ENCODE data around the gene SGCG. TPM values are rescaled to one million over a fixed set of nuclear protein-coding genes. Genes with fewer than 3 reads are reported as not detected.

Gene SGCG
- total RNA-seq, 1 donor from 2014 or later = 4.6 TPM

GRCh38 chr13:23183292-23183691 lies 2.5 kb downstream of the SGCG start:
- TF ChIP-seq, protein P1, sequence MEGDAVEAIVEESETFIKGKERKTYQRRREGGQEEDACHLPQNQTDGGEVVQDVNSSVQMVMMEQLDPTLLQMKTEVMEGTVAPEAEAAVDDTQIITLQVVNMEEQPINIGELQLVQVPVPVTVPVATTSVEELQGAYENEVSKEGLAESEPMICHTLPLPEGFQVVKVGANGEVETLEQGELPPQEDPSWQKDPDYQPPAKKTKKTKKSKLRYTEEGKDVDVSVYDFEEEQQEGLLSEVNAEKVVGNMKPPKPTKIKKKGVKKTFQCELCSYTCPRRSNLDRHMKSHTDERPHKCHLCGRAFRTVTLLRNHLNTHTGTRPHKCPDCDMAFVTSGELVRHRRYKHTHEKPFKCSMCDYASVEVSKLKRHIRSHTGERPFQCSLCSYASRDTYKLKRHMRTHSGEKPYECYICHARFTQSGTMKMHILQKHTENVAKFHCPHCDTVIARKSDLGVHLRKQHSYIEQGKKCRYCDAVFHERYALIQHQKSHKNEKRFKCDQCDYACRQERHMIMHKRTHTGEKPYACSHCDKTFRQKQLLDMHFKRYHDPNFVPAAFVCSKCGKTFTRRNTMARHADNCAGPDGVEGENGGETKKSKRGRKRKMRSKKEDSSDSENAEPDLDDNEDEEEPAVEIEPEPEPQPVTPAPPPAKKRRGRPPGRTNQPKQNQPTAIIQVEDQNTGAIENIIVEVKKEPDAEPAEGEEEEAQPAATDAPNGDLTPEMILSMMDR (IDR thresholded peaks at IDR 0.05) = no peak
- H3K4me1 ChIP-seq = no peaks in the 10 kb centered on the region
- no peaks in the 10 kb centered on the region for H3K9me3 ChIP-seq
- H3K36me3 ChIP-seq = no peaks in the 10 kb centered on the region
- intact Hi-C loops (cut with DNase I) = no loop called here
- DNase-seq (no peak), ATAC-seq (no peak)
- no peak overlapping the region for H3K4me3 ChIP-seq
- H3K27ac ChIP-seq = no peak overlapping the region
- H3K27me3 ChIP-seq = no peaks in the 10 kb centered on the region

DNA sequence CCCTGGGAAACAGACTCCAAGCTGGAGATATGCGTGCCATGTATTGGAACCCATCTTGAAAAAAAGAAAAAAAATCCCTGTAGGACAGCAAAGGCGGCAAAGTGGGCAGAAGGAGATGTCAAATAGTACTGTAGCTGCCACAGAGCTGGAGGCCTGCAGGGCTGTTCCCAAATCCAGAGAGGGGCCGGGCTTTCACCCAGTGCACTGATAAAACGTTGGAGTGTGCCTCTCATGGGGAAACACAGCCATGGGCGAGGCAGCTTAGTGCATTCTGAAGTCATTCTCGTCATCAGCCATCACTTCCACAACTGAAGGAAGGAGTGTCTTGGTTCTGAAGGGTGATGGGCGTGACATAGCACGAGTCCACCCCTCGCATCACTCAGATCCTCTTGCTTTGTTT lies 4.8 kb downstream of the SGCG start:
- Histone ChIP-seq H3K4me3 (no peak overlapping the region), H3K27ac (no peak overlapping the region), H3K9me3 (no peaks in the 10 kb centered on the region), H3K4me1 (no peaks in the 10 kb centered on the region), H3K36me3 (no peaks in the 10 kb centered on the region), H3K27me3 (no peaks in the 10 kb centered on the region)
- DNase-seq (no peak), ATAC-seq (no peak)
- intact Hi-C loops (cut with DNase I) = no loop called here
- TF ChIP-seq, protein P1 (IDR thresholded peaks at IDR 0.05) = no peak

DNA sequence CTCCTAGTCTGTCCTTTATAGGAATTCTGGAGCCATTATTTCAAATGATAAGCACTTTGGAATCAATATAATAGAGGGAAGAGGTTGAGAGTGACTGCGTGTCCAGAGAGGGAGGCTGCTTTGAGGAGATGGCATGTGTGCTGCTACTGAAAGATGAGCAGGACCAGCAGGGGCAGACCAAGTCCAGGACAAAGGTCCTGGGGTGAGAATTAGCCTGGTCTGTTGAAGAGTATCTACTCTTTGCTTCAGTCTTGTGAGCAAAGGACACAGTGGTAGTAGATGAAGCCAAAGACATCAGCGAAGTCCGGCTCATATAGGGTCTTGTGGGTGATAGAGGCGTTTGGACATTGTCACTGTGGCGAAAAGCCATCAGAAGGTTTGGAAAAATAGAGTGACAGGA lies 21.1 kb downstream of the SGCG start:
- no peaks in the 10 kb centered on the region for H3K9me3 ChIP-seq
- TF ChIP-seq, protein P1 (IDR thresholded peaks at IDR 0.05) = no peak
- H3K36me3 ChIP-seq = no peaks in the 10 kb centered on the region
- no peaks in the 10 kb centered on the region for H3K4me1 ChIP-seq
- DNase-seq = no peak
- no peak overlapping the region for H3K4me3 ChIP-seq
- no peaks in the 10 kb centered on the region for H3K27me3 ChIP-seq
- intact Hi-C loops (cut with DNase I) = no loop called here
- no peak overlapping the region for H3K27ac ChIP-seq
- ATAC-seq = no peak

GRCh38 chr13:23202383-23202782 lies 21.6 kb downstream of the SGCG start:
- DNase-seq (no peak), ATAC-seq (no peak)
- intact Hi-C loops (cut with DNase I) = no loop called here
- Histone ChIP-seq H3K9me3 (no peaks in the 10 kb centered on the region), H3K4me1 (no peaks in the 10 kb centered on the region), H3K36me3 (no peaks in the 10 kb centered on the region), H3K27me3 (no peaks in the 10 kb centered on the region), H3K4me3 (no peak overlapping the region), H3K27ac (no peak overlapping the region)
- TF ChIP-seq, protein P1 (IDR thresholded peaks at IDR 0.05) = no peak

DNA sequence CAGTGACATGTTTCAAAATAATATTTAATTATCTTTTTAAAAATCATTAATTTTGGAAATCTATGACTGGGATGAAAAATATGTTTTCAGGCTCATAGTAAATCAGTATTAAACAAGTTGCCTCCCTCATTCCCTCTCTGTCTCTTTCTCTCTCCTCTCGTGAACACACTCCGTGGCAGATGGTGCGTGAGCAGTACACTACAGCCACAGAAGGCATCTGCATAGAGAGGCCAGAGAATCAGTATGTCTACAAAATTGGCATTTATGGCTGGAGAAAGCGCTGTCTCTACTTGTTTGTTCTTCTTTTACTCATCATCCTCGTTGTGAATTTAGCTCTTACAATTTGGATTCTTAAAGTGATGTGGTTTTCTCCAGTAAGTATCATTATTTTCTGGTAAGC lies 22.7 kb downstream of the SGCG start:
- DNase-seq (no peak), ATAC-seq (no peak)
- no peak overlapping the region for H3K27ac ChIP-seq
- intact Hi-C loops (cut with DNase I) = no loop called here
- TF ChIP-seq, protein P1 (IDR thresholded peaks at IDR 0.05) = no peak
- no peaks in the 10 kb centered on the region for H3K27me3 ChIP-seq
- no peaks in the 10 kb centered on the region for H3K36me3 ChIP-seq
- H3K4me3 ChIP-seq = no peak overlapping the region
- no peaks in the 10 kb centered on the region for H3K9me3 ChIP-seq
- no peaks in the 10 kb centered on the region for H3K4me1 ChIP-seq

- Histone ChIP-seq H3K36me3 (no peaks in the 10 kb centered on the region), H3K27me3 (no peaks in the 10 kb centered on the region), H3K27ac (no peak overlapping the region), H3K4me3 (no peak overlapping the region), H3K9me3 (no peaks in the 10 kb centered on the region), H3K4me1 (no peaks in the 10 kb centered on the region)
- TF ChIP-seq, protein P1 (IDR thresholded peaks at IDR 0.05) = no peak
- no peak for ATAC-seq
- intact Hi-C loops (cut with DNase I) = no loop called here
- no peak for DNase-seq
These were observed 25.0 kb downstream of the SGCG start for GRCh38 chr13:23205807-23206206.
